Measurements from ENCODE around the gene ATP6V0B.

The ATP6V0B gene

GRCh38 chr1:43938383-43938782 lies 36.4 kb upstream of the ATP6V0B start:
- TF ChIP-seq, protein P1, sequence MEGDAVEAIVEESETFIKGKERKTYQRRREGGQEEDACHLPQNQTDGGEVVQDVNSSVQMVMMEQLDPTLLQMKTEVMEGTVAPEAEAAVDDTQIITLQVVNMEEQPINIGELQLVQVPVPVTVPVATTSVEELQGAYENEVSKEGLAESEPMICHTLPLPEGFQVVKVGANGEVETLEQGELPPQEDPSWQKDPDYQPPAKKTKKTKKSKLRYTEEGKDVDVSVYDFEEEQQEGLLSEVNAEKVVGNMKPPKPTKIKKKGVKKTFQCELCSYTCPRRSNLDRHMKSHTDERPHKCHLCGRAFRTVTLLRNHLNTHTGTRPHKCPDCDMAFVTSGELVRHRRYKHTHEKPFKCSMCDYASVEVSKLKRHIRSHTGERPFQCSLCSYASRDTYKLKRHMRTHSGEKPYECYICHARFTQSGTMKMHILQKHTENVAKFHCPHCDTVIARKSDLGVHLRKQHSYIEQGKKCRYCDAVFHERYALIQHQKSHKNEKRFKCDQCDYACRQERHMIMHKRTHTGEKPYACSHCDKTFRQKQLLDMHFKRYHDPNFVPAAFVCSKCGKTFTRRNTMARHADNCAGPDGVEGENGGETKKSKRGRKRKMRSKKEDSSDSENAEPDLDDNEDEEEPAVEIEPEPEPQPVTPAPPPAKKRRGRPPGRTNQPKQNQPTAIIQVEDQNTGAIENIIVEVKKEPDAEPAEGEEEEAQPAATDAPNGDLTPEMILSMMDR (conservative IDR thresholded peaks at IDR 0.05; ENCODE audit: low read length), result no peak
- H3K4me3 ChIP-seq (ENCODE audit: low read length), result no peak overlapping the region
- DNase-seq (ENCODE audit: low read depth), result no peak

GRCh38 chr1:43938892-43939587 lies 35.7 kb upstream of the ATP6V0B start:
- no peak for DNase-seq (ENCODE audit: low read depth)
- TF ChIP-seq, protein P1 (conservative IDR thresholded peaks at IDR 0.05; ENCODE audit: low read length), result no peak
- no peak overlapping the region for H3K4me3 ChIP-seq (ENCODE audit: low read length)

- DNase-seq (ENCODE audit: low read depth), result no peak
- TF ChIP-seq, protein P1 (conservative IDR thresholded peaks at IDR 0.05; ENCODE audit: low read length), result no peak
Observed at GRCh38 chr1:43942411-43942810, 32.3 kb upstream of the ATP6V0B start.

DNA sequence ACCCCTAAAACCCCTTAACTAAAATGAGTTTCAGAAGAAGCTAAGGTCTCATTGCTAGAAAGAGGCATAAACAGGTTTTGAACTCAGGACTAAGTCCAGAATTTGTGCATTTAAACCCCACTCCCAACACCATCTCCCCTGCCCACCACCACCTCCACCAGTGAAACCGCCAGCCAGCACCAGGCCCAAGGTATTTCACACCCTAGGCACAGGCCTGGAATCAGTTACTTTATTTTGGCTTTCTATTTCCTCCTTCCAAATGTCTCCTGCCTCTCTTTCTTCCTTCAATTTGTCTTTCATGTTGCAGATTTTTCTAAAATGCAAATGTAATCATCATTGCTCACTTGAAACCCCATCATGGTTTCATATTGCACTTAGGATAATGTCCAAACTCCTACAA lies 29.9 kb upstream of the ATP6V0B start:
- DNase-seq (ENCODE audit: low read depth), result no peak
- TF ChIP-seq, protein P1 (conservative IDR thresholded peaks at IDR 0.05; ENCODE audit: low read length), result no peak
- no peak overlapping the region for H3K4me3 ChIP-seq (ENCODE audit: low read length)

More at GRCh38 chr1:43942411-43942810, 32.3 kb upstream of the ATP6V0B start:
- no peak overlapping the region for H3K4me3 ChIP-seq (ENCODE audit: low read length)

DNA sequence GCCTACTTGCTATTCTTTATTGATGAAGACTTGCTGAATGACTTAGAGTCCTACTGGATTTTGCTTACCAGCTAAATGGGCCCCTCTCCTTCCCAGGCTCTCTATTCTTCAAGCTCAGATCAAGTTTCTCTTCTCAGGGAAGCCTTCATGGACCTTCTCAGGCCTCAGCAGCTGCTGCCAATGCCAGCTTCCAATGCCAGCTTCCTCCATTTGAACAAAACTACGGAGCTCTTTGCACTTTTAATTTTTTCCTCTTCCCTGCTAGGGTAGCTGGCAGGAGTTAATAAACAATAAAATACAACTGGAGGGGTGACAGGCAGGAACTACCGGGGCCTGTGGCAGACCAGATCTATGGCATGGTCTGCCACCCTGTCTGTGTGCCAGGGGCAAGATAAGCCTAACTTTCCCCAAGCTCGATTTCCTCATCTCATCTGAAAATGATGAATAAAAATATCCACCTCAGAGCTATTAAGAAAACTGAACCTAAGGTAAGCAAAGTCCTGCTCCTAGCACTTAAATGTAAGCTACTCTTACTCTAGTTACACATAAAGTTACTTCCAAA lies 29.0 kb upstream of the ATP6V0B start:
- DNase-seq (ENCODE audit: low read depth), result no peak

GRCh38 chr1:43946236-43947060 lies 28.3 kb upstream of the ATP6V0B start, which contains the start of gene IPO13:
IPO13 (plus strand) TSS chr1:43946950; CDS start chr1:43947601, 651 bp downstream.
- TF ChIP-seq, protein P1 (conservative IDR thresholded peaks at IDR 0.05; ENCODE audit: low read length), result peak; percentile 50
- DNase-seq (ENCODE audit: low read depth), result peak; percentile 92
- peak within 1 kb of the TSS; percentile 98 for H3K4me3 ChIP-seq (ENCODE audit: low read length)

More for the DNA sequence above, 29.0 kb upstream of the ATP6V0B start:
- TF ChIP-seq, protein P1 (conservative IDR thresholded peaks at IDR 0.05; ENCODE audit: low read length), result no peak
- peak overlapping the region; percentile 98 for H3K4me3 ChIP-seq (ENCODE audit: low read length)

Measured in AG10803 (cell line).